AG10803 (cell line): Measurements from ENCODE around the gene CRABP2.
A peak's percentile ranks its signal among the peaks of the same experiment; 100 is the strongest.

Experiments
- DNase-seq: peaks from one replicate; pipeline ENCODE4 v3.0.0; 2010; ENCODE audit warnings: low read depth
- H3K4me3 ChIP-seq: 2 replicates; pipeline ENCODE4 v1.5.1; 2011; ENCODE audit warnings: mild to moderate bottlenecking, low read length, control low read depth
- TF ChIP-seq, protein P1 (sequence below): conservative IDR thresholded peaks from 2 replicates; pipeline ENCODE4 v1.5.1; 2011; ENCODE audit warnings: mild to moderate bottlenecking, low read length, control low read depth, inconsistent platforms

CRABP2 gene

DNA sequence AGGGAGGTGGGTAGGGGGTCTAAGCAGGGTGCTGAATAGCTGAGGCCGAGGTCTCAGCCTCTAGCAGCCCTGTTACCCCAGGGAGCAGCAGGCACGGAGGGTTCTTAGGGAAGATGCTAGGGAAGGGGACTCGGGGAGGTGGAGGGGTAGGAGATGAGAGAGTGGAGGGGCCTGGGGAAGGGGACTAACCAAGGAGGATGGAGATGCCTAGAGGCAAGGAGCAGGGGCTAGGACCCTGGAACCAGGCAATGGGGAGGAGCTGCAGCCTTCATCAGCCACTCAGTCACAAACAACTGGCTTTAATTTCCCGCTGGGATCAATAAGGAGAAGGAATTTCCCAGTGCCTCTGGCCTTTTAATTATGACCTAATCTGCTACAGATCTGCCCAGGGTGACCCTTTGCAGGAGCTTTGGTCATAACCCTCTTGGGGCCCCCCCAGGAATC, 2.9 kb upstream of the CRABP2 start:
- H3K4me3 ChIP-seq: peak overlapping the region; percentile 33
- TF ChIP-seq, protein P1, sequence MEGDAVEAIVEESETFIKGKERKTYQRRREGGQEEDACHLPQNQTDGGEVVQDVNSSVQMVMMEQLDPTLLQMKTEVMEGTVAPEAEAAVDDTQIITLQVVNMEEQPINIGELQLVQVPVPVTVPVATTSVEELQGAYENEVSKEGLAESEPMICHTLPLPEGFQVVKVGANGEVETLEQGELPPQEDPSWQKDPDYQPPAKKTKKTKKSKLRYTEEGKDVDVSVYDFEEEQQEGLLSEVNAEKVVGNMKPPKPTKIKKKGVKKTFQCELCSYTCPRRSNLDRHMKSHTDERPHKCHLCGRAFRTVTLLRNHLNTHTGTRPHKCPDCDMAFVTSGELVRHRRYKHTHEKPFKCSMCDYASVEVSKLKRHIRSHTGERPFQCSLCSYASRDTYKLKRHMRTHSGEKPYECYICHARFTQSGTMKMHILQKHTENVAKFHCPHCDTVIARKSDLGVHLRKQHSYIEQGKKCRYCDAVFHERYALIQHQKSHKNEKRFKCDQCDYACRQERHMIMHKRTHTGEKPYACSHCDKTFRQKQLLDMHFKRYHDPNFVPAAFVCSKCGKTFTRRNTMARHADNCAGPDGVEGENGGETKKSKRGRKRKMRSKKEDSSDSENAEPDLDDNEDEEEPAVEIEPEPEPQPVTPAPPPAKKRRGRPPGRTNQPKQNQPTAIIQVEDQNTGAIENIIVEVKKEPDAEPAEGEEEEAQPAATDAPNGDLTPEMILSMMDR: no peak
- DNase-seq: peak; percentile 49

DNA sequence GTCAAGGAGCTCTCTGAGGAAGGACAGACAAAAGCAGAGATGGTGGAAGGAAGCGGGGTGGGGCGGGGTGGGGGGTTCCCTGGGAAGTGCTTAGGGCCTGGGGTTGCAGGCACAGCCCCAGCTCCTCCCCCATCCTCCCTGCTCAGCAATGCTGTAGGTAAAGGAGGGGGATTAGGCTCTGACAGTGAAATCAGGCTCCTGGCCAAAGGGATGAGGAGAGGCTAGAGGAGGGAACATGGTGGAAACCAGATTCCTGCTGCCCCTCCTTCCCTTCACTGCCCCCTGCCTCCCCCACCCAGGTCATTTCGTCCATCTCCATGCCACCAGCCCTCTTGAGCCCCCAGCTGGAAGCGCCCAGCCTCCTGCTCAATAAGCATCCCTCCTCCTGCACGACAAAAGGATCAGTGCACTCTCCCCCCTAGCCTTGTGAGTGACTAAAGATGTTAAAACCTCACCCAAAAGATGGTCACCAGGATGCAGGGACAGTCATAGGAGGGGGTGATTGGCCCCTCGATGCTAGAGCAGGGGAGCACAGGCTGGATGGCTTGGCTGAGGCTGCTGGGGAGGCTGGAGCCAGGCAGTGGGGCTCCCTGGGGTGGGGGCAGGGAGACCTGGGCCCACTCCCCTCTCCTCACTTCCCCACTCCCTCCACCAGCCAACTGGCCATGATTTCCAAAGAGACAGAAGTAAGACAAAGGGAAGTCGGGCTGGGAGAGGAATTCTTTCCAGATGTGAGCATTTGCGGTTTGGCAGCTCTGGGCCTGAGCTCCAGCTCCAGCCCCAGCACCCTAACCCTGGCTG, 2.2 kb upstream of the CRABP2 start:
- peak; percentile 79 for DNase-seq
- peak overlapping the region; percentile 34 for H3K4me3 ChIP-seq
- TF ChIP-seq, protein P1: no peak

DNA sequence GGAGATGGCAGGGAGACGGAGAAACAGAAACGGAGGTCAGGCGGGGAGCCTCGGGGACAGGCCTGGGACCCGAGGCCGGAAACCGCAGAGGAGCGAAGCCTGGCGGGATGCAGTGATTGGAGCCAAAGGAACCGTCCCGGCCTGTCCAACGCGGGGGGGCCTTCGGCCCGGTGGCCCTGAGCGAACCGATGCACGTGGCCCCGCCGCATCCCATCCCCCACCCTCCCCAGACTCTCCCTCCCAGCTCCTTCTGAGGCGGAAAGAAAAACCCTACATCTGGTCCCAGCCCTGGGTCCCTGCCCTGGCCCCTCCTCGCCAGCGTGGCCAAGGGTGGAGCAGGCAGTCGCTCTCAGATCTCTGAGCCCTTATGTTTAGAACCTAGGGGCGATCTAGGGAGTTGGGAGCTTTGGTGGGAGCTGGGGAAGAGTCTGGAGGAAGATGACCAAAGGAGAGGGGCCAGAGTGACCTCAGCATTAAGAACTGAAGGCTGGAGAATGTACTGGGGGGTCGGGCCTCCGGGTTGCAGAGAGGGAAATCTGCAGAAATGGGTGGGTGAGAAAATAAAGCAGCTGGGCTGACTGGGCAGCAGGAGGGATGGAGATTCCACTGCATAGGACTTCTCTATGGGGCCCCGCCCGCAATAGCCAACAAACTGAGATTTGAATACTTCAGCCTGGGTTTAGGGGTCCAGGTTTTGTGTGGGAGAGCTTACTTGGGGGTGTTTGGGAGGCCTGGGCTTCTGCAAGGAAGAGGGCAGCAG, 1.5 kb upstream of the CRABP2 start:
- TF ChIP-seq, protein P1: no peak
- peak; percentile 90 for DNase-seq
- peak overlapping the region; percentile 69 for H3K4me3 ChIP-seq

DNA sequence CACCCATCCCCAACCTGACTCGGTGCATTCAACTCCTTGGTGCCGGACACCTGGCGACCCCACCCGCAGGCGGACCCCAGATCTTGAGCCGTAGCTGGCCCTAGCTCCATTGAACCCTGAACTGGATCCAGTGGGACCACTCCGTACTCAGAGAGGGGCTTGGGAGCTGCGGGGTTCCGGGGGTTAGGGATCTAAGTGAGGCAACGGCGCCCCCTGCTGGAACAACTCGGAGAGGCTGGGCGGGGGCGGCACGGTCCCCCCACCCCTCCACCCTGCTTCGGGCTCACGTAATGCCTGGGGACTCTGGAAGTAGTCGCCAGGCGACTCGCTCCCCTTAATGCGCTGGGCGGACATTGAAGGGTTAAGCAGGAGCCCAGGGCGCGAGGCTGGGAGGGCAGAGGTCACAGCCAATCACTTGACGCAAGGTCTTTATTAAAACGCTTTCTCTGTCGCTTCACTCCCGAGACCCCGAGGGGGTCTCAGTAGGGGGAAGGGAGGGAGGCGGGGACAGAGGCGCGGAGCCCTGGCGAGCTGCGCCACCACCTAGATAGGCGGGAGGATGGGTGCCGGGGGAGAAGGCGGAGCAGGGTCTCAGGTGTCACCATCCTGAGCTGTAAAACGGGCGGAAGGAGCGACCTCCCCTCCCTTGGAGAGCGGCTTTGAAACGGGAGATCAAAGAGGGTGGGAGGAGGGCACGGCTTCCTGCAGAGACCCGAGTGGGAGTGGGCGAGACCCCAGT, 704 bp upstream of the CRABP2 start:
- DNase-seq: peak; percentile 64

DNA sequence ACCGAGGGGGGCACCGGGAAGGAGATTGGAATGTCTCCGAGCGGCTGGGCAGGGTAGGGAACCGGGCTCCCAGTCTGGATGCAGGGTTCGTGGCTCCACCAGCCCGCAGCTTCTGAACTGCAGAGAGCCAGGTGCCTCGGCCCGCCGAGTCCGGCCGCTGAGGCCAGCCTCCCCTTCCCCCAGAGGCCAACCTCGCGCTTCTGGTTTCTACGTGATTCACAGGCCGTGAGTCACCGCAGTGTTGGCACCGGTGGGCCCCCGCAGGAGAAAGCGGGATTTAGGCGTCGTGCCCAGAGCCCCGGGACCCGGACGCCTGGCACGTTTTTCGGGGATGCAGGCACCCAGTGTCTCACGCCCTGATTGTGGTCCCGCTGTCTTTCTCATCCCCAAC, 458 bp downstream of the CRABP2 start:
- TF ChIP-seq, protein P1: no peak
- peak; percentile 62 for DNase-seq
- peak overlapping the region; percentile 69 for H3K4me3 ChIP-seq

More for the DNA sequence above, 704 bp upstream of the CRABP2 start:
- TF ChIP-seq, protein P1: peak; percentile 63
- peak overlapping the region; percentile 69 for H3K4me3 ChIP-seq

DNA sequence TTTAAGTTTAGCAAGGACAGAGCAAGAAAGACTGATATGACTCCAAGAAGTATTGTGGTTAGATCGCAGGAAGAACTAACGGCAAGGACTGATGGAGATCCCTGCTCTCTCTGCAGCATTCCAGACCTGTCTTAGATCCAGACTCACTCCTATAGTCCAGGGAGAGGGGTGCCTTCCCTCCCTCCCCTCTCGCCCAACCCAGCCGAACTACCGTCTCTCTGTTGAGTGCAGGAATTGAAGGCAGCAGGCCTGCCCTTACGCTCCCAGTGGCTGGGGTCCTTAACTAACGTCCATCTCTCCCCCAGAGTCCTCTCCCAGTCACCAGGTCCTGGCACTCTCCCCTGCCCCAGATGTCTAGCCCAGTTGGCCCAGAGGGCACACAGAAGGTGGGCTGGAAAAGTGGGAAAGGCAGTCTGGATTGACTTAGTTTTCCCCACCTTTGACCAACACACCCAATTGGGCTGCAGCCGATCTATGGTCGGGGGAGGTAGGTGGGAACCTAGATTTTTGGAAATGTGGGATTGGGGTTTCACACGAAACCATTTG, 1.1 kb downstream of the CRABP2 start:
- no peak for DNase-seq
- TF ChIP-seq, protein P1: no peak
- peak overlapping the region; percentile 69 for H3K4me3 ChIP-seq
